GM19238 (cell line): ENCODE data around the gene C20orf204.
A peak's percentile ranks its signal among the peaks of the same experiment; 100 is the strongest.

Experiments used
- DNase-seq: peaks from one replicate; pipeline ENCODE4 v3.0.0; 2011; ENCODE audit warnings: low spot score; ENCODE audit not compliant: insufficient read length

The C20orf204 gene

DNA sequence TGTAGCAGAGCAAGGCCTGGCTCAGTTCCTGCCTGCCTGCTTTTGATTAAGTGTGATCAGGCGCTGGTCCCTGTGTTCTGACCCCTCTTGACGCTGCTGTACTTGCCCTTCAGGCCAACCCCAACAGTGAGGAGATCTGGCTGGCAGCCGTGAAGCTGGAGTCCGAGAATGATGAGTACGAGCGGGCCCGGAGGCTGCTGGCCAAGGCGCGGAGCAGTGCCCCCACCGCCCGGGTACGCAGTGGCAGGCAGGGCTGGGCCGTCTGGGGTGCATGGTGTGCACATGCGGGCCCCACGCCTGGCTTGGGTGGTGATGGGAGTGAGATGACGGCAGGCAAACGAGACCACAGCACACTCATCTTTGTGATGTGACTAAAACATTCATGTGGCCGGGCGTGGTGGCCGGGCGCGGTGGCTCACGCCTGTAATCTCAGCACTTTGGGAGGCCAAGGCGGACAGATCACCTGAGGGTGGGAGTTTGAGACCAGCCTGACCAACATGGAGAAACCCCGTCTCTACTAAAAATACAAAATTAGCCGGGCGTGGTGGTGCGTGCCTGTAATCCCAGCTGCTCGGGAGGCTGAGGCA, 10.1 kb upstream of the C20orf204 start:
- DNase-seq = no peak

DNA sequence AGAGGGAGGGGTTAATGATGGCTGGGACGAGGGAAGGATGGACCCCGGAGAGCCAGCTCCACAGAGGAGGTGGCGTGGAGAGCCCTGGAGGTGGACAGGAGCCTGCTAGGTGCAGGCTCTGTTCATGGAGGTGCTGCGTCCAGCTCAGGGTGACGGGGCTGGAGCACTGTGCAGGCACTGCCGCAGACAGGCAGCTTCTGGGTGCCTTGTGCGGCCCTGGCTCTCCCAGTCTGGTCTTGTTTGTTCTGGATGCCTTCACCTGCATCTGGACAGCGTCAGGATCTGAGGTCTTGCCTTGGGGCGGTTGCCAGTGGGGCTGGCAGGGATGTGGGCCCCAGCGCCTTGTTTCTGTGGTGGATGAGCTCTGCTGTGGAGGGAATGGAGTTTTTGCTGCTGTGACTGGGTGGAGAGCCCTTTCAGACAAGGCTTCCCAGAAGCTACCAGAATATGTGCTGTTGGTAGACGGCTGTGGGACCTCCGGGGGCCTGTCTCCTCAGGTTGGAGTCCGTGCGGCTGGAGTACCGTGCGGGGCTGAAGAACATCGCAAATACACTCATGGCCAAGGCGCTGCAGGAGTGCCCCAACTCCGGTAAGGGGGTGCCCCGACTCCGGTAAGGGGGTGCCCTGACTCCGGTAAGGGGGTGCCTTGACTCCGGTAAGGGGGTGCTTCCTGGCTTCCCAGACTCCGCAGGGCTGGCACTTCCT, 7.8 kb upstream of the C20orf204 start:
- DNase-seq = no peak

DNA sequence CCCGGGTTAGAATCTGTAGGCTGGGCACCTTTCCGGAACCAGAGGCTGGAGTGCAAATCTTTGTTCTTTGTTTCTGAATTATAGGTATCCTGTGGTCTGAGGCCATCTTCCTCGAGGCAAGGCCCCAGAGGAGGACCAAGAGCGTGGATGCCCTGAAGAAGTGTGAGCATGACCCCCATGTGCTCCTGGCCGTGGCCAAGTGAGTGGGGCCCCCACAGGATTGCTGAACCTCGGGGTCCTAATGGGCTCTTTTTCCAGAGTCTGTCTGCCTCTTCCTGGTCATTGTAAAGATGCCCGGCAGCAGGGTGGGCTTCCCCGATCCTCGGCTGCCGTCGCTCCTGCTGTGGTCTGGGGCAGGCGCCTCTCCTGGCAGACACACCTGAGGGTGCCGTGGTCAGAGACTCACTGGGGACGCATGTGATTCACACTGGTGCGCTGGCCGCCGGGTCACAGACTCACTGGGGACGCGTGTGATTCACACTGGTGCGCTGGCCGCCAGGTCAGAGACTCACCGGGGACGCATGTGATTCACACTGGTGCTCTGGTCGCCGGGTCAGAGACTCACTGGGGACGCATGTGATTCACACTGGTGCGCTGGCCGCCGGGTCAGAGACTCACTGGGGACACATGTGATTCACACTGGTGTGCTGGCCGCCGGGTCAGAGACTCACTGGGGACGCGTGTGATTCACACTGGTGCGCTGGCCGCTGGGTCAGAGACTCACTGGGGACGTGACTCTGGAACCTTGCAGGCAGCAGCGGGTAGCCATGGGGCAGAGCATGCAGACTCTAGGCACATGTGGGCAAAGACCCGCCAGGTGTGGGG, 6.5 kb upstream of the C20orf204 start:
- DNase-seq = no peak

DNA sequence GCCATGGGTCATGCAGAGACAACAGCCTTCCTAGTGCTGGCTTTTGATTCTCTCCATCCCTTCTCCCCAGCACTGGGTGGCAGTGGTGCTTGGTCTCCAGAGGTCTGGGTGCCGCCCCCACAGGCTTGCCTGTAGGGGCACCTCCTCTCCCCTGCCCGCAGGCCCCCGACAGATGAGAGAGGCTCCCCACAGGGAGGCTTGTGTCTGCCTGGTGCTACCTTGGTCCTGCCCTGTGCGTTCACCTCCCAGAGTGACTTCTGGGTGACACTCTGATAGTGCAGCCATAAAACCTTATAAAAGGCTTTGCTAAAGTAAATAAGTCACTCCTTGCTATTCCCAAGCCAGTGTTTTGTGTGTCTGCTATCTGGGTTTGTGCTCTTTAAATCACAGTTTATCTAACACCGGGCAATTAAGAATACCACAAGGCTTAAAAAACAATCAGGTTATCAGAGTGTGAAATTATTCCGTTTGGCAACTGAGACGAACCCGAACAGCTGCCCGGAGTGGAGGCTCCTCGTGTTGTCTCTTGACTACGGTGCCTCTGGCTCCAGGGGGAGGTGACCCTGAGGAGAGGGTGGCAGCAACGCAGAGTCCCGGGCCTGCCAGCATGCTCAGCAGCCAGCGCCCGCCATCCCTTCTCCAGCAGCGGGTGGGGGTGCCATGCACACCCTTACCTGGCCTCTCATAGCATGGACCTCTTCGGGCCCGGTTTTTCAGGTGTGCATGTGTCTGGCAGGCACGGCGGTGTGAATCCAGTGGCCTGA, 5.4 kb upstream of the C20orf204 start:
- DNase-seq = no peak

DNA sequence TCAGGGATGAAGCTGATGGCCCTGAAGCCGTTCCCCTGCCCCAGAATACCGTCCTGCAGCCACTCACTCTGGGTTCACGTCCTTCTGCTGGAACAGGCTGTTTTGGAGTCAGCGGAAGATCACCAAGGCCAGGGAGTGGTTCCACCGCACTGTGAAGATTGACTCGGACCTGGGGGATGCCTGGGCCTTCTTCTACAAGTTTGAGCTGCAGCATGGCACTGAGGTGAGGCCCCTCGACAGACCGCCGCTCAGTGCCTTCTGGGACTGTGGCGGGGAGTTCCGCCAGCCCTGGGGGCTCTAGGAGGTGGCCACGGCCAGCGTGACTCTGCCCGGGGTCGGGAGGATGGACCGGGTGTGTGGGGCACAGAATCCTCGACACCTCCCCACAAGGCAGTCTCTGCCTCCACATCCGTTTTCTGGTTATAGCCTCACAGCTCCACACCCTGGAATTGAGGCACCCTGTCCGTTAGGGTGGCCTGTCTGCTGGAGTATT, 4.1 kb upstream of the C20orf204 start:
- no peak for DNase-seq

DNA sequence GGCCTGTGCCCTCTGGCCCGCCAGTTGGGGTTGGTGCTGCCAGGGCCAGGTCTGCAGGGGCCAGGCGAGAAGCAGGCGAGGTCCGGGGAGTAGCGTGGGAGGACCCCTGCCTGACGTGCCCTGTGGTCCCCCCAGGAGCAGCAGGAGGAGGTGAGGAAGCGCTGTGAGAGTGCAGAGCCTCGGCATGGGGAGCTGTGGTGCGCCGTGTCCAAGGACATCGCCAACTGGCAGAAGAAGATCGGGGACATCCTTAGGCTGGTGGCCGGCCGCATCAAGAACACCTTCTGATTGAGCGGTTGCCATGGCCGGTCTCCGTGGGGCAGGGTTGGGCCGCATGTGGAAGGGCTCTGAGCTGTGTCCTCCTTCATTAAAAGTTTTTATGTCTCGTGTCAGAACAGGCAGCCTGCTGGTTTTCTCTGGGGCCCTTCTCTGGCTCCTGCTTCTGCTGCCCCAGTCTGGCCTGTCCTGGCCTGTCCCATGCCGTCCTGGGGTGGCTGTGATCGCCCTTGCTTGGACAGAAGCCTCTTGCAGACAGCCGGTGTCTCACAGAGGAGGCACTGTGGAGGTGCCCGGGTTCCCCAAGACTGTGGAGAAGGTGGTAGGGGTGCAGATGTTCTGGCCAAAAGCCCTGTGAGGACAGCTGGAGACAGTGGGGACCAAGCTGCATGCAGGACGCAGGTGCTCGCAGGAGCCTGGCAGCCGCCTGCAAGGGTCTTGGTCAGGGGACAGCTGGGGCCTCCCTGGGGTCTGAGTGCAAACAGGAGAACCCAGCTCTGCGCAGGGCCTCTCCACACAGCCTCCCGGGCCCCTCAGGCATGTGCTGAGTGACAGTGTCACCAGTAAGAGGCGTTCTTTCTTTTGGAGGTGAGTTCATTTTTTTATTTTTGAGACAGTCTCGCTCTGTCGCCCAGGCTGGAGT, 3.0 kb upstream of the C20orf204 start:
- no peak for DNase-seq

DNA sequence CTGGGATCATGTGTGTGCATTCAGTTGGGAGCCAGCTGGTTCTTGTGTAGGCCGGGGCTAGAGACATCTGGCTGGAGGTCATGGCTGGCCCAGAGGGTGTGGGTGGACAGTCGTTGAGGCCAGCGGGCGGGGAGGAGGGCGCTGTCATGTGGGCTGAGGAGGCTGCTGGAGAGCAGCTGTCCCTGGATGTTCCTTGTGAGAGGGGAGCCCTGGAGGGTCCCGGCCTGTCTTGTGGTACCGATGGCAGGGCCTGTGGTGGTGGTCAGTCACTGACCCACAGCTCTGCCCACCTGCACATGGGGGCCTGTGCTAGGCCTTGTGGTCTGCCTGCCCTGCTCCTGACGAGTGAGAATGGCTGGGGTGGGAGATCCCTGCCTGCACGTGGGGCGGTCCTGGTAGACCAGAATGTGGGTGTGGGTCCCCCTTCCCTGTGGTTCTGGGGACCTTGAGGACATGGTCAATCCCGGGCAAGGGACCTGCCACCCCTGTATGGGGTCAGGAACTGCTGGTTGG, 1.9 kb upstream of the C20orf204 start:
- DNase-seq = no peak

DNA sequence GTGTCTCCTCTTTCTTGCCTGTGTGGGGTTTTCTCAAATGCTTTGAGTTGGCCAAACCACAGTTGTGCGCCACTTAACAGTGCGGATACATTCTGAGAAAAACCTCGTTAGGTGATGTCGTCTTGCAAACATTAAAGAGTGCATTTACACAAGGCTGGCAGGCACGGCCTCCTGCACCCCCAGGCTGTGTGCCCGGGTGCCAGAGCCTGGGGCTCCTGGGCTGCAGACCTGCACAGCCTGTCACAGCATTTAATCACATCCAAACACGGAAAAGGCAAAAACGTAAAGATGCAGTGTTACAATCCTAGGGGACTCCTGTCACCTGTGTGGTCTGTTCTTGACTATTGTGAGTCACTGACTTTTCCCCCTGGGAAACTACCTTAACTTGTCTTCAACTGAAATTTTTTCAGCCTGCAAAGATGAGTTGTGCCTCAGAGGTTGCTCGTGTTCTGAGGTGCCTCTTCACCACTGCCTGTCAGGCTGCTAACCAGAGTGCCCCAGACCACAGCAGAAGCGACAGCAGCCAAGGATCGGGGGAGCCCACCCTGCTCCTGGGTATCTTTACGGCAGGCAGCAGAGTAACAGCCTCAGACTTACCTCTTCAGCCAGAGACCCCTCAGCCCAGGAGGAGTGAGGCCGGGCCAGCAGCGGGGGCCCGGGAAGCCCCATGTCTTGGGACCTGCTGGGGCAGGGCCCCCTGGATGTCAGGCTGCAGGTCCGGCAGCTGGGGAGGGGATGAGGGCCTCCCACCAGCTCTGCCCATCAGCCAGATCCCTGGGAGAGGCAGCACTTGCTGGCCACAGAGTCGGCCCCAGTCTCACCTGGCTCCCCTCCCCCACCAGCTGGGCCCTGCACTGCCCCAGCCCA, 683 bp upstream of the C20orf204 start:
- no peak for DNase-seq

DNA sequence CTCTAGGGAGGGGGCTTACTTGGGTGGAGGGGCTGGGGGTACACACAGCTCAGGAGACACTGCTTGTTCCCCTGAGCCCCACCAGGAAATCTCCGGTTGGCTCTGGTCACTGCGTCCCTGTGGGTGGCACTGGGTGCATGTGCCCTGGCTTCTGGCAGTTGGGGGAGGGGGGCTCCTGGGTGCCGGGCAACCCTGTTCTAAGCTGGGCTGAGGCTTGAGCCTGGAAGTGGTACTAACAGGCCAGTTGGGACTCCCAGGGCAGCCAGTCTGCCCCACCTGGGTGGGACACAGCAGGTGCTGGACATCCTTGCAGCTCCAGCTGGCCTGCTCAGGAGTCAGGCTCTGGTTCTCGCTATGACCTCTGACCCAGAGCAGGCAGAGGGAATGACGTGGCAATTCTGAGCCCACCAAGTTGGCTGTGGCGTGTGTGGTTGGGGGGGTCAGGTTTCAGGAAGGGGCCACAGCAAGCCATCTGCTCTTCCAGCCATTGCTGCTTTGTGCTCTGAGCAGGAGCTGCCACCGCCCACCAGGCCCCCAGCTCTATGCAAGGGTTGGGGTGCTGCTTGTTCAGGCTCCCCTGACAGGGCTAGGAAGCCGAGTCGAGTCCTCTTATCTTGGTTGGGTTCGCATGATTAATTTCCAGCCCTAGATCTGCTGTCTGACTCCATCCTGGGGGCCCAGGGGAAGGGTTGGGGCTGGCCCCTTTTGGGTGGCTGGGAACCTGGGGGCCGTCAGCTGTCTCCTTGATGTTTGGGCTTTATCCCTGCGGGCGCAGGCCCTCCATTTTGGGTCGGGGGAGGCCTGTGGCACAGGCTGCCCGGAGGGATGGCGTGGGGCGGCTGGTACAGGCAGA, 590 bp downstream of the C20orf204 start:
- DNase-seq = no peak

DNA sequence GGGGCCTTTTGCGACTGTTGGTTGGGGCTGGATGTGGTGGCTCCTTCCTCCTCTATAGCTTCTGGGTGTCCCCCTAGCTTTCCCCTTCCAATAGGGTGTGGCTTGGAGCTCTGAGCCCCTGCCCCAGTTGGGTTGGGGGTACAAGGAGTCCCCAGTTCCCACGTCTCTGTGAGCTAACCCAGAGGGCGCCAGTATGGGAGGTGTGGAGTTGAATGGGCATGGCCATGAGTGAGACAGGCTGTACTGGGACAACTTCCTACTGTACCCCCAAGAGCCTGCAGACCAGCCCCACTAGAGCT, 1.2 kb downstream of the C20orf204 start:
- no peak for DNase-seq

DNA sequence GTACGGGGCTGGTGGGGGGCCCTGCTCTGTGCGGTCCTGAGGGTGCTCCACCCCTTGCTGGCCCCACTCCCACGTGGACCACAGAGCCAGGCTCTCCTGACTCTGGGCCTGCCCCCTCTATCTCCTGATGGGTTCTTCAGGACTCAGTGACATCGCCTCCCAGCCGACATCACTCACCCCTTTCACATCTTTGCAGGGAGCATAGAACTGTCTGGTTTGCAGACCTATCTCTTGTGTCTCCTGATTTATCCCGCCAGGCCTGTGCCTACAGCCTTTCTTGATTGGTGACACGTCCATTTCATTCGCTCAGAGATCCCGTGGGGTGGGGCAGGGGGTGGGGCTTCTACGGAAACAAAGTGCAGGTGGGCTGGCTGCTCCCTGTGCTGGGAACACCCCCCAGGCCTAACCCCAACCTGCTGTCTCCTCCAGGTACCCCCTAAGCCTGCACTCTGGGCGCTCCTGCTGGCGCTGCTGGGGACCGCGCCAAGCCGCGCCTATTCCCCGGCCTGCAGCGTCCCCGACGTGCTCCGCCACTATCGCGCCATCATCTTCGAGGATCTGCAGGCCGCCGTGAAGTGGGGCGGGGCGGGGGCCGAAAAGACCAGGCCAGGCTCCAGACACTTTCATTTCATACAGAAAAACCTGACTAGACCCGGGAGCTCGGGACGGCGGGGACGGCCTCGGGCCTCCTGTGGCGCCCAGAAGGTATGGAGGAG, 1.7 kb downstream of the C20orf204 start:
- no peak for DNase-seq

DNA sequence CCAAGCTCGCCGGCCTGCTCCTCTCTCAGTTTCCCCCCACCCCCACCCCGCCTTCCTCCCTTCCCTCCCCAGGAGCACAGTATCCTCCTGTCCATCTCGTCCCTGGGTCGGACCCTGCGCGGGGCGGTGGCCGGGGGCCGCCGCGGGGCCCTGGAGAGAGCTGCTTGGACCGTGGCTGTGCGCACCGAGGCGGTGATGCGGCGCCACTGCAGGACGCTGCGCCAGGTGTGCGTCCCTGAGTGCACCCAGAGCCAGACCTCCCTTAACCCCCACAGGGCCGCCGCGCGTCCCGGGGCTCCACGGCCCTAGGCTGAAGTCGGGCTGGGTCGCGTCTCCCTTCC, 2.2 kb downstream of the C20orf204 start:
- peak; percentile 61 for DNase-seq

DNA sequence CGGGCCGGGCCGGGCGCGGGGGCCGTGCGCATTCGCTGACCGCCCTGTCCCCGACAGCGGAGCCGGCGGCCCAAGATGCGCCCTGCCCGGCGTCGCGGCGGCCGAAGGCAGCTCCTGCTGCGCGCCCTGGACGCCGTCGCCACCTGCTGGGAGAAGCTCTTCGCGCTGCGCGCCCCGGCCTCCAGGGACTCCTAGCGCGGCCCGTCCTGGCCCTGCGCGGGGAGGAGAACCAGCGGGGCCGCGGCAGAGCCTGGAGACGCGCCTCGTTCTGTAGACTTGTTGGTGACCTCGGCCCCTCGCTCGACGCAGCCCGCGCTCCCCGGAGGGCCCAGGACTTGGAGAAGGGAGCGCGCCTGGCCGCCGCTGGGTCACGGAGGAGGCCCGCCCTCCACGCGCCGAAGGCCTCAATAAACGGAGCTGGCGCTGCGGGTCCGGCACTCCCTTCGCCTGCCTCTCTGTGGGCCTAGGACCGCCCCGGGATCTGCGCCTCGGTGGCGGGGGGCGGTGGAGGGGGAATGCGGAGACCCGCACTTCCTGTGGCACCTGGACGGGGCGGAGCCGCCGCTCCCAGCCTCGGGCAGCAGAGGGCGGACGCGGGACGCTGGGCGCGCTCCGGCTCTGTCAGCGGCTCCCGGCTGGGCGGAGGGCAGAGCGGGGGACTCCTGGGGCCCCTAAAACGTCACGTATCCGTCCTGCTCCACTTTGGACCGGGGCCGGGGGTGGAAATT, 2.7 kb downstream of the C20orf204 start:
- DNase-seq = peak; percentile 94

DNA sequence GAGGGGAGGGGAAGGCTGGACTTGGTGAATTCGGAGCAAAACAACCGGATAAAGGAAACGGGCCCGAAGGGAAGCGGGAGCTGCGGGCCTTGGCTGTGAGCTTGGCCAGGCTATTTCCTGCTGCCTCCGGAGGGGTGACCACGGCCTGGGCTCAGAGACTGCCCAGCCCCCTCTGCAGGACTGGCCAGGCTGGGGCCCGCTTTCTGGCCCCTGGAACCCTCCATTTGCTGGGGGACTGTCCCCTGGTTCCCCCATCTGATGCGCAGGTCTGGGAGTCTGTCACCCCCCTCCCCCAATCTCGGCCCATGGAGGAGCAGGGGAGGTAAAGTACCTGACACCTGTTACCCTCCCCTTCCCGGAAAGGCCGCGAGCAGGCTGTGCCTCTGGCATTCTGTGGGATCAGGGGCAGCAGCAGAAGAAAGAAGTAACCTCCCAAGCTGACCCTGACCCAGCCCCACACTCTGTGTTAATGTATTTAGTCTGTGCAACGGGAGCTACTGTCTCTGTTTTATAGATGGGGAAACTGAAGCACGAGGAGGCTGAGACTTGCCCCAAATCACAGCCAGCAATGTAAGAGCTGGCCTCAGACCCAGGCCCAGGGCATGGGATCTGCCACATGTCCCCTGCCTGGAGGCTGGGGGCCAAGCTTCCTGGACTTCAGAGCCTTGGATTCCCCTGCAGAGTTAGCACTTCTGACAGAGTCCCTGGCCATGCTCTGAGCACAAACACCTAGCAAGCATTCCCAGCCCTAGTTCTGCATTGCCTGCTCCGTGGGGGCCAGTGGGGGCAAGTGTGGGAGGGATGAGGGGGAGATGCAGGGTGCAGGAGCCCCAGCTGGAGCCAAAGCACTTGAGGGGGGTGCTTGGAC, 3.5 kb downstream of the C20orf204 start:
- DNase-seq = no peak

DNA sequence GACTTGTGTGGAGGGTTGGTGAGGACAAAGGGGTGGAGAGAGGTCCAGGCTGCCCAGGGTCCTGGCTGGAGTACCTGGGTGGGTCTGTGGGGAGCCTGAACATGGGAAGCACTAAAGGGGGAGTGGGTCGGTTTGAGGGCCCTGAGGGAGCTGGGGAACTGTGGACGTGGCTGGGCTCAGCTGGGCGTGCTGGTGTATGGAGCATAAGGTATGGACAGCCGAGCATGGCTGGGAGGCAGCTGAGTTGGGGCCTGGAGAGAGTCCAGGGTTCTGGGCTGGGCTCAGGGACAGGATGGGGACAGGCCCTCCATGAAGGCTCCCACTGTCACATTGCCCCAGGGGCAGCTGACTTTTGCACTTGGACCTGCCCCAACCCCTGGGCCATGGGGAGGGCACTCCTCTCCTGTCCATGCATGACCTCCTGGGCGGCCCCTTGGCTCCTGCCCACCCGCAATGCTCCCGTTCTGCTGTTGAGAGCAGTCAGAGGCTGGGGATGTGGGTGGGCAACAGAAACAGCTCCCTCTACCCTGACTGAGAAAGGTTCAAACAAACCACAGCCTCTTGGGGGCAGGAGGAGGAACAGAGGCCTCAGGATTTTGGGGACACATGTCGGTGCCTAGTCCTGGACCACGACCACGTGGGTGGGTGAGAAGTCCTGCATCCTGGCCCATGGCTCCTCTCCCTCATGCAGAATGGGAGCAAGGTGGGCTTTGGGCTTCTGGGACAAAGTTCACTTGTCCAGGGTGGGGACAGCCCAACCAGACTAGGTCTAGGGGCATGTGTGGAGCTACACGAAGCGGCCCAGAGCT, 4.5 kb downstream of the C20orf204 start:
- no peak for DNase-seq
